Endothelial cell of umbilical vein (primary cell): ENCODE measurements around the gene RAD51B. TPM values are rescaled to one million over a fixed set of nuclear protein-coding genes. Genes with fewer than 3 reads are reported as not detected.

ENCODE experiments used
- BruUV-seq: library from RNA; stranded (reverse); fragments of 400-500 nt; replicated peaks from 2 replicates; lab custom pipeline; 2021; lab: Mats Ljungman, UMichigan
- CTCF ChIA-PET: fragments of 300-600, 350-600 bp; sonication (Branson Sonifier 250); formaldehyde crosslinking; loops from one replicate; lab custom pipeline; 2021; ENCODE audit warnings: antibody characterized with exemption, inconsistent platforms; lab: Charles Lee
- POLR2A ChIA-PET: fragments of 300-600, 350-600 bp; sonication (Branson Sonifier 250); formaldehyde crosslinking; loops from one replicate; lab custom pipeline; 2021; ENCODE audit warnings: antibody characterized with exemption, inconsistent platforms; lab: Charles Lee
- DNase-seq: peaks from one replicate; pipeline ENCODE4 v3.0.0-alpha.2; 2011; ENCODE audit warnings: low read depth, low spot score
- FAIRE-seq: peaks from 2 replicates; lab custom pipeline; 2011; peaks lifted over from hg19 to GRCh38; lab: Jason Lieb, UNC
- H2AFZ ChIP-seq: 2 replicates; pipeline ENCODE4 v1.6.0; 2012; ENCODE audit warnings: low read depth, low read length, control low read depth, inconsistent platforms
- H3K27ac ChIP-seq: 2 replicates; pipeline ENCODE4 v1.5.1; 2011; ENCODE audit warnings: low read depth, mild to moderate bottlenecking, control low read depth, low read length, moderate library complexity; ENCODE audit not compliant: insufficient read depth
- H3K27me3 ChIP-seq, 2 experiments: 2 replicates each; pipeline versions ENCODE4 v1.6.0 to v1.6.1; 2011; ENCODE audit warnings: low read length in 2 of 2, mixed read lengths in 1 of 2; ENCODE audit not compliant: control insufficient read depth in 2 of 2, insufficient read depth in 2 of 2
- H3K36me3 ChIP-seq, 2 experiments: 2 replicates in 1 of 2; 3 replicates in 1 of 2; pipeline ENCODE4 v1.5.1; 2011; ENCODE audit warnings: low read length in 2 of 2, mild to moderate bottlenecking in 1 of 2, moderate library complexity in 1 of 2; ENCODE audit not compliant: control insufficient read depth in 2 of 2, insufficient read depth in 2 of 2; ENCODE audit errors: extremely low read depth in 1 of 2
- H3K4me1 ChIP-seq: 3 replicates; pipeline ENCODE4 v1.5.1; 2011; ENCODE audit warnings: mild to moderate bottlenecking, low read length; ENCODE audit not compliant: control insufficient read depth, insufficient read depth; ENCODE audit errors: extremely low read depth
- H3K4me2 ChIP-seq: 2 replicates; pipeline ENCODE4 v1.6.1; 2011; ENCODE audit warnings: low read length, control low read depth, mixed read lengths; ENCODE audit not compliant: insufficient read depth
- H3K4me3 ChIP-seq, 3 experiments: fragments of 200-600 bp in 1 of 3; sonication (generic), shearing (Covaris generic) in 1 of 3; replicated peaks in 1 of 3; 2 replicates each; pipeline ENCODE4 v1.5.1; 2011 to 2016; ENCODE audit warnings: control low read depth in 3 of 3, low read length in 3 of 3, mild to moderate bottlenecking in 2 of 3, inconsistent platforms in 1 of 3, low read depth in 1 of 3, moderate library complexity in 1 of 3; ENCODE audit not compliant: insufficient read depth in 1 of 3
- H3K79me2 ChIP-seq: 2 replicates; pipeline ENCODE4 v1.6.0; 2012; ENCODE audit warnings: low read length, inconsistent platforms; ENCODE audit not compliant: control insufficient read depth, insufficient read depth
- H3K9ac ChIP-seq: replicated peaks from 2 replicates; pipeline ENCODE3; 2011; ENCODE audit warnings: low read length, control low read depth; ENCODE audit not compliant: insufficient read depth; ENCODE audit errors: extremely low read depth
- H3K9me1 ChIP-seq: replicated peaks from 3 replicates; pipeline ENCODE4 v1.6.0; 2011; ENCODE audit warnings: mild to moderate bottlenecking, low read length; ENCODE audit not compliant: control insufficient read depth, insufficient read depth; ENCODE audit errors: extremely low read depth
- H3K9me3 ChIP-seq: replicated peaks from 2 replicates; pipeline ENCODE4 v1.5.1; 2012; ENCODE audit warnings: low read length, inconsistent platforms; ENCODE audit not compliant: control insufficient read depth, insufficient read depth
- H4K20me1 ChIP-seq: replicated peaks from 2 replicates; pipeline ENCODE3; 2011; ENCODE audit warnings: mild to moderate bottlenecking, low read length; ENCODE audit not compliant: control insufficient read depth, insufficient read depth; ENCODE audit errors: extremely low read depth
- EZH2 ChIP-seq: IDR thresholded peaks from 2 replicates; pipeline ENCODE4 v1.6.1; 2012; ENCODE audit warnings: borderline replicate concordance, low read depth, mild to moderate bottlenecking, moderate library complexity, low read length, inconsistent platforms; ENCODE audit not compliant: severe bottlenecking
- FOS ChIP-seq: IDR thresholded peaks from 2 replicates; pipeline ENCODE4 v1.6.1; 2011; ENCODE audit warnings: mild to moderate bottlenecking, low read length, moderate library complexity, borderline replicate concordance; ENCODE audit not compliant: insufficient read depth
- GATA2 ChIP-seq: IDR thresholded peaks from 2 replicates; pipeline ENCODE4 v1.7.0; 2011; ENCODE audit warnings: low read depth, mild to moderate bottlenecking, moderate library complexity, mixed read lengths, low read length; ENCODE audit not compliant: insufficient read length, insufficient read depth
- JUN ChIP-seq: IDR thresholded peaks from 2 replicates; pipeline ENCODE4 v1.6.1; 2011; ENCODE audit warnings: borderline replicate concordance, low read depth; ENCODE audit not compliant: insufficient read length, insufficient read depth
- MYC ChIP-seq: IDR thresholded peaks from one replicate; pipeline ENCODE4 v1.6.1; 2011; ENCODE audit warnings: mild to moderate bottlenecking, low read depth, low read length
- POLR2A ChIP-seq: IDR thresholded peaks from 2 replicates; pipeline ENCODE4 v1.6.1; 2012; ENCODE audit warnings: low read depth, mild to moderate bottlenecking, control low read depth, low read length
- POLR2AphosphoS5 ChIP-seq: IDR thresholded peaks from 2 replicates; pipeline ENCODE4 v1.6.1; 2012; ENCODE audit warnings: low read depth, mild to moderate bottlenecking, control low read depth, low read length, moderate library complexity; ENCODE audit not compliant: insufficient read depth
- dilution Hi-C: fragments of 300-500 bp; cut with MboI; formaldehyde crosslinking; loops from one replicate; pipeline ENCODE4 v1.15.0; 2019; ENCODE audit warnings: low sequenced_read_pairs; ENCODE audit not compliant: extremely low pct_ligation_motif_present
- intact Hi-C: fragments of 100-400 bp; cut with micrococcal nuclease; formaldehyde crosslinking; loops from one replicate; pipeline ENCODE4 v1.10.0; 2022
- polyA plus RNA-seq, 4 experiments: library from polyadenylated mRNA; depleted of rRNA in 3 of 4; stranded (reverse) in 3 of 4; unstranded in 1 of 4; fragments of >200 nt; gene quantifications; 2 replicates each; pipeline versions ENCODE4 v1.2.1 to v1.2.3, GENCODE V29; 2011 to 2012; ENCODE audit warnings: missing spikeins in 1 of 4
- total RNA-seq: library from RNA; stranded (reverse); gene quantifications from 2 replicates; pipeline ENCODE4 v1.2.3, GENCODE V29; 2021
- TF ChIP-seq, protein P1 (sequence below): IDR thresholded peaks from 2 replicates; pipeline ENCODE4 v1.6.1; 2011; ENCODE audit not compliant: insufficient read depth, insufficient read length
- TF ChIP-seq, protein P2 (sequence below), 2 donors: IDR thresholded peaks; 1 replicate in 1 of 2; 2 replicates in 1 of 2; pipeline ENCODE4 v1.5.1; 2011; ENCODE audit warnings: low read length in 2 of 2, mild to moderate bottlenecking in 2 of 2, moderate library complexity in 2 of 2, control low read depth in 1 of 2, inconsistent platforms in 1 of 2, low read depth in 1 of 2; ENCODE audit not compliant: insufficient read depth in 1 of 2; ENCODE audit errors: extremely low read depth in 1 of 2

RAD51B gene
- total and polyA plus RNA-seq, 2 donors (not counting 3 experiments of a cell fraction or from before 2014, with no cell fraction given), result 3.9 to 19.0 TPM

GRCh38 chr14:68177728-68178127 lies 358.1 kb downstream of the RAD51B start:
- no peak for DNase-seq
- H3K36me3 ChIP-seq, result no peaks in the 10 kb centered on the region
- no peaks in the 10 kb centered on the region for H3K27me3 ChIP-seq
- no peaks in the 10 kb centered on the region for H4K20me1 ChIP-seq
- no peaks in the 10 kb centered on the region for H3K79me2 ChIP-seq
- dilution Hi-C loops (no loop called here), intact Hi-C loops (no loop called here)
- no peak overlapping the region for H3K27ac ChIP-seq
- H3K4me3 ChIP-seq, result no peak overlapping the region
- no TSS peak for BruUV-seq
- H3K4me2 ChIP-seq, result no peak overlapping the region
- peaks cover 10% of the 10 kb centered on the region for H3K4me1 ChIP-seq
- no peak overlapping the region for H2AFZ ChIP-seq
- TF ChIP-seq, protein P1, sequence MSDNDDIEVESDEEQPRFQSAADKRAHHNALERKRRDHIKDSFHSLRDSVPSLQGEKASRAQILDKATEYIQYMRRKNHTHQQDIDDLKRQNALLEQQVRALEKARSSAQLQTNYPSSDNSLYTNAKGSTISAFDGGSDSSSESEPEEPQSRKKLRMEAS, result no peak
- TF ChIP-seq EZH2, result no peak
- TF ChIP-seq JUN, result no peak
- TF ChIP-seq GATA2, result no peak
- no peak for TF ChIP-seq MYC
- TF ChIP-seq POLR2A, result no peak
- TF ChIP-seq, protein P2, sequence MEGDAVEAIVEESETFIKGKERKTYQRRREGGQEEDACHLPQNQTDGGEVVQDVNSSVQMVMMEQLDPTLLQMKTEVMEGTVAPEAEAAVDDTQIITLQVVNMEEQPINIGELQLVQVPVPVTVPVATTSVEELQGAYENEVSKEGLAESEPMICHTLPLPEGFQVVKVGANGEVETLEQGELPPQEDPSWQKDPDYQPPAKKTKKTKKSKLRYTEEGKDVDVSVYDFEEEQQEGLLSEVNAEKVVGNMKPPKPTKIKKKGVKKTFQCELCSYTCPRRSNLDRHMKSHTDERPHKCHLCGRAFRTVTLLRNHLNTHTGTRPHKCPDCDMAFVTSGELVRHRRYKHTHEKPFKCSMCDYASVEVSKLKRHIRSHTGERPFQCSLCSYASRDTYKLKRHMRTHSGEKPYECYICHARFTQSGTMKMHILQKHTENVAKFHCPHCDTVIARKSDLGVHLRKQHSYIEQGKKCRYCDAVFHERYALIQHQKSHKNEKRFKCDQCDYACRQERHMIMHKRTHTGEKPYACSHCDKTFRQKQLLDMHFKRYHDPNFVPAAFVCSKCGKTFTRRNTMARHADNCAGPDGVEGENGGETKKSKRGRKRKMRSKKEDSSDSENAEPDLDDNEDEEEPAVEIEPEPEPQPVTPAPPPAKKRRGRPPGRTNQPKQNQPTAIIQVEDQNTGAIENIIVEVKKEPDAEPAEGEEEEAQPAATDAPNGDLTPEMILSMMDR (IDR thresholded peaks at IDR 0.05; ENCODE audit: extremely low read depth in 1 of 2, insufficient read depth in 1 of 2, low read depth in 1 of 2, low read length in 2 of 2), result no peak
- no peak for TF ChIP-seq FOS
- TF ChIP-seq POLR2AphosphoS5, result no peak
- ChIA-PET CTCF (interaction anchor here (1.5 to 1.7 kb wide), 2 partner anchors 12 to 72 kb away, joined by 4 to 7 read pairs; no protein-coding TSS in a partner anchor), POLR2A (no interaction called here)
- FAIRE-seq, result no peak
- H3K9ac ChIP-seq, result no peak overlapping the region
- H3K9me3 ChIP-seq, result no peaks in the 10 kb centered on the region
- no peaks in the 10 kb centered on the region for H3K9me1 ChIP-seq
